Neutrophil (primary cell): Measurements from ENCODE around the gene LIPE.

Experiments
- H3K27ac ChIP-seq: fragments of 200-600 bp; sonication (generic); 2 replicates; pipeline ENCODE4 v1.5.1; 2016; ENCODE audit warnings: mild to moderate bottlenecking, moderate library complexity
- H3K27me3 ChIP-seq: fragments of 200-600 bp; sonication (generic); 2 replicates; pipeline ENCODE4 v1.6.0; 2016; ENCODE audit warnings: mild to moderate bottlenecking
- H3K36me3 ChIP-seq: fragments of 200-600 bp; sonication (generic); 2 replicates; pipeline ENCODE4 v1.5.1; 2017
- H3K4me1 ChIP-seq, 2 experiments: fragments of 200-600 bp in 1 of 2; sonication (generic) in 1 of 2; 1 replicate in 1 of 2; 2 replicates in 1 of 2; pipeline versions ENCODE4 v1.5.1 to v1.6.1; 2013 to 2016; ENCODE audit warnings: low read depth in 1 of 2, low read length in 1 of 2, mild to moderate bottlenecking in 1 of 2, moderate library complexity in 1 of 2; ENCODE audit not compliant: control insufficient read depth in 1 of 2, insufficient read depth in 1 of 2
- H3K4me3 ChIP-seq, 2 experiments: fragments of 200-600 bp in 1 of 2; sonication (generic) in 1 of 2; 1 replicate in 1 of 2; 2 replicates in 1 of 2; pipeline ENCODE4 v1.5.1; 2013 to 2016; ENCODE audit warnings: low read depth in 1 of 2, low read length in 1 of 2, mild to moderate bottlenecking in 1 of 2, moderate library complexity in 1 of 2
- H3K9me3 ChIP-seq: fragments of 200-600 bp; sonication (generic); 2 replicates; pipeline ENCODE4 v1.5.1; 2016
- CTCF ChIP-seq: fragments of 200-600 bp; sonication (generic); IDR thresholded peaks from 2 replicates; pipeline ENCODE4 v1.5.1; 2016; ENCODE audit warnings: antibody characterized with exemption

LIPE gene

GRCh38 chr19:42423462-42424344 lies 3.5 kb downstream of the LIPE start:
- no peak for TF ChIP-seq CTCF
- Histone ChIP-seq H3K27me3 (peaks cover 16% of the 10 kb centered on the region), H3K9me3 (no peaks in the 10 kb centered on the region), H3K4me3 (peak overlapping the region; percentile 85 to 90), H3K27ac (peak overlapping the region; percentile 87), H3K36me3 (no peaks in the 10 kb centered on the region), H3K4me1 (peaks cover 55 to 59% of the 10 kb centered on the region in 2 experiments)

GRCh38 chr19:42422901-42423461 lies 4.2 kb downstream of the LIPE start:
- Histone ChIP-seq H3K27me3 (peaks cover 16% of the 10 kb centered on the region), H3K27ac (peak overlapping the region; percentile 87), H3K4me1 (peaks cover 55 to 59% of the 10 kb centered on the region in 2 experiments), H3K4me3 (peak overlapping the region; percentile 85 to 90), H3K9me3 (no peaks in the 10 kb centered on the region), H3K36me3 (peaks cover 3% of the 10 kb centered on the region)
- TF ChIP-seq CTCF = peak; percentile 35

- H3K27ac ChIP-seq = peak overlapping the region; percentile 87
- peaks cover 55 to 59% of the 10 kb centered on the region in 2 experiments for H3K4me1 ChIP-seq
- H3K36me3 ChIP-seq = peaks cover 5% of the 10 kb centered on the region
- H3K4me3 ChIP-seq = peak overlapping the region; percentile 85 to 90
- TF ChIP-seq CTCF = no peak
- peaks cover 16% of the 10 kb centered on the region for H3K27me3 ChIP-seq
- no peaks in the 10 kb centered on the region for H3K9me3 ChIP-seq
Measured at GRCh38 chr19:42422092-42422900, 4.9 kb downstream of the LIPE start.

GRCh38 chr19:42421591-42422031 lies 5.6 kb downstream of the LIPE start:
- peaks cover 16% of the 10 kb centered on the region for H3K27me3 ChIP-seq
- peaks cover 55 to 59% of the 10 kb centered on the region in 2 experiments for H3K4me1 ChIP-seq
- peaks cover 5% of the 10 kb centered on the region for H3K36me3 ChIP-seq
- TF ChIP-seq CTCF = no peak
- peak overlapping the region; percentile 87 for H3K27ac ChIP-seq
- peak overlapping the region; percentile 1 to 85 for H3K4me3 ChIP-seq
- no peaks in the 10 kb centered on the region for H3K9me3 ChIP-seq

GRCh38 chr19:42421101-42421500 lies 6.1 kb downstream of the LIPE start:
- peak overlapping the region; percentile 87 for H3K27ac ChIP-seq
- TF ChIP-seq CTCF = no peak

More at GRCh38 chr19:42421101-42421500, 6.1 kb downstream of the LIPE start:
- H3K9me3 ChIP-seq = no peaks in the 10 kb centered on the region
- H3K4me1 ChIP-seq = peaks cover 55 to 59% of the 10 kb centered on the region in 2 experiments
- peaks cover 5% of the 10 kb centered on the region for H3K36me3 ChIP-seq
- H3K4me3 ChIP-seq = peak overlapping the region; percentile 1 to 85
- H3K27me3 ChIP-seq = peaks cover 16% of the 10 kb centered on the region
